K562 (cell line): ENCODE measurements around the gene NEURL1B. TPM values are rescaled to one million over a fixed set of nuclear protein-coding genes. Genes with fewer than 3 reads are reported as not detected.

Experiments used
- ATAC-seq: fragments of 200-7000 bp; cut with Tn5 transposase; 3 replicates; pipeline ENCODE4 v1.9.1; 2020; ENCODE audit warnings: moderate library complexity
- BruUV-seq: library from RNA; stranded (reverse); fragments of 400-500 nt; replicated peaks from 2 replicates; lab custom pipeline; 2021; lab: Mats Ljungman, UMichigan
- CTCF ChIA-PET: fragments of 300-600 bp; formaldehyde crosslinking; extraction: SDS; loops from one replicate; lab custom pipeline; 2021; ENCODE audit warnings: low intra/inter-chr PET ratio; lab: Yijun Ruan, JAX
- POLR2A ChIA-PET: fragments of 300-600, 350-650 bp; sonication (Branson Sonifier 250); formaldehyde crosslinking; extraction: SDS; loops from one replicate; lab custom pipeline; 2021; ENCODE audit warnings: antibody characterized with exemption, inconsistent platforms; lab: Yijun Ruan, JAX
- DNase-seq, 4 experiments: peaks; one replicate each; pipeline versions ENCODE4 v3.0.0 to v3.0.0-alpha.2; 2011 to 2018; ENCODE audit warnings: low spot score in 3 of 4, mixed read lengths in 3 of 4; ENCODE audit errors: extremely low read depth in 1 of 4
- FAIRE-seq: peaks from 2 replicates; lab custom pipeline; 2011; peaks lifted over from hg19 to GRCh38; lab: Jason Lieb, UNC
- H2AFZ ChIP-seq: 2 replicates; pipeline ENCODE4 v1.6.0; 2011; ENCODE audit warnings: low read depth, low read length, control low read depth, inconsistent platforms
- H3K27ac ChIP-seq: fragments of 200-600 bp; 3 replicates; pipeline ENCODE4 v1.8.0; 2011; ENCODE audit warnings: low read depth, mild to moderate bottlenecking, control low read depth, inconsistent platforms, low read length, moderate library complexity, mixed read lengths; ENCODE audit errors: extremely low read depth
- H3K27me3 ChIP-seq, 2 experiments: fragments of 300-600 bp in 1 of 2; 2 replicates in 1 of 2; 3 replicates in 1 of 2; pipeline versions ENCODE4 v1.6.0 to v1.8.0; 2011; ENCODE audit warnings: inconsistent platforms in 2 of 2, low read length in 2 of 2, mild to moderate bottlenecking in 1 of 2, mixed read lengths in 1 of 2, moderate library complexity in 1 of 2; ENCODE audit not compliant: control insufficient read depth in 2 of 2, insufficient read depth in 2 of 2
- H3K36me3 ChIP-seq: fragments of 300-600 bp; 3 replicates; pipeline ENCODE4 v1.8.0; 2011; ENCODE audit warnings: mild to moderate bottlenecking, low read length, inconsistent platforms; ENCODE audit not compliant: control insufficient read depth, insufficient read depth
- H3K4me1 ChIP-seq, 2 experiments: fragments of 200-600 bp in 1 of 2; replicated peaks in 1 of 2; 2 replicates in 1 of 2; 3 replicates in 1 of 2; pipeline versions ENCODE4 v1.5.1 to v1.8.0; 2011; ENCODE audit warnings: inconsistent platforms in 2 of 2, low read length in 2 of 2, mild to moderate bottlenecking in 1 of 2, mixed read lengths in 1 of 2, moderate library complexity in 1 of 2; ENCODE audit not compliant: control insufficient read depth in 2 of 2, insufficient read depth in 2 of 2
- H3K4me2 ChIP-seq: 2 replicates; pipeline ENCODE4 v1.6.1; 2011; ENCODE audit warnings: low read length, control low read depth, inconsistent platforms, mixed read lengths; ENCODE audit not compliant: insufficient read depth
- H3K4me3 ChIP-seq: fragments of 200-600 bp; sonication (generic), shearing (Covaris generic); 2 replicates; pipeline ENCODE4 v1.5.1; 2016; ENCODE audit warnings: control low read depth, inconsistent platforms
- H3K79me2 ChIP-seq: fragments of 200-600 bp; 3 replicates; pipeline ENCODE4 v1.8.0; 2011; ENCODE audit warnings: low read length, inconsistent platforms; ENCODE audit not compliant: control insufficient read depth, insufficient read depth
- H3K9ac ChIP-seq, 2 experiments: 2 replicates each; pipeline versions ENCODE4 v1.6.0 to v1.6.1; 2011; ENCODE audit warnings: low read depth in 2 of 2, low read length in 2 of 2, control low read depth in 1 of 2, inconsistent platforms in 1 of 2, mild to moderate bottlenecking in 1 of 2, mixed read lengths in 1 of 2; ENCODE audit not compliant: insufficient read depth in 1 of 2
- H3K9me1 ChIP-seq: one replicate; pipeline ENCODE4 v1.6.0; 2011; ENCODE audit warnings: inconsistent platforms, mild to moderate bottlenecking, low read length, moderate library complexity; ENCODE audit not compliant: control insufficient read depth, insufficient read depth
- H3K9me3 ChIP-seq: replicated peaks from 2 replicates; pipeline ENCODE4 v1.5.1; 2011; ENCODE audit warnings: low read depth, low read length, inconsistent platforms; ENCODE audit not compliant: control insufficient read depth, insufficient read depth
- H4K20me1 ChIP-seq: replicated peaks from 2 replicates; pipeline ENCODE4 v1.6.1; 2011; ENCODE audit warnings: low read length, inconsistent platforms, mixed read lengths; ENCODE audit not compliant: control insufficient read depth, insufficient read depth
- SRF ChIP-seq, 2 experiments: fragments of 250-450, 450-650 bp in 1 of 2; sonication (Bioruptor Pico) in 1 of 2; sonication (generic) in 1 of 2; formaldehyde crosslinking; IDR thresholded peaks; 2 replicates each; pipeline versions ENCODE4 v1.5.0 to v1.5.1; 2020 to 2022; ENCODE audit warnings: mild to moderate bottlenecking in 1 of 2, missing genetic modification reagents in 1 of 2
- SRSF1 ChIP-seq: fragments of 200-400 bp; formaldehyde crosslinking; IDR thresholded peaks from 2 replicates; pipeline ENCODE4 v1.6.1; 2017; ENCODE audit warnings: mild to moderate bottlenecking, low read depth, low read length, moderate library complexity
- ZFP36 ChIP-seq: fragments of 150-350 bp; IDR thresholded peaks from 2 replicates; pipeline ENCODE4 v1.6.1; 2018; ENCODE audit warnings: low read length, low read depth; ENCODE audit not compliant: partially characterized antibody
- ZNF316 ChIP-seq: fragments of 450-650 bp; IDR thresholded peaks from 2 replicates; pipeline ENCODE4 v1.6.1; 2016
- ZNF707 ChIP-seq: fragments of 250-450 bp; sonication (Bioruptor Pico); conservative IDR thresholded peaks from 2 replicates; pipeline ENCODE4 v1.8.0; 2022; ENCODE audit warnings: inconsistent platforms, mild to moderate bottlenecking, moderate library complexity
- WGBS: fragments of 100-300 bp; shearing (Covaris generic); methylation state at CpG from one replicate; pipeline ENCODE4 v1.1.6; 2016; ENCODE audit warnings: low coverage, mixed read lengths; ENCODE audit not compliant: insufficient coverage; ENCODE audit errors: missing lambda C conversion rate; 5-methylcytosine and 5-hydroxymethylcytosine counted together
- in situ Hi-C: fragments of 300-500 bp; cut with MboI; formaldehyde crosslinking; loops from 4 replicates; pipeline ENCODE4 v1.15.0; 2018; ENCODE audit warnings: inconsistent platforms, mixed read lengths
- intact Hi-C: fragments of 100-400 bp; cut with micrococcal nuclease; formaldehyde crosslinking; loops from 2 replicates; pipeline ENCODE4 v1.14.2; 2022
- polyA plus RNA-seq, 8 experiments: library from polyadenylated mRNA; depleted of rRNA in 4 of 8; stranded (reverse) in 5 of 8; unstranded in 3 of 8; fragments of >200 nt; fragmentation: Nextera tagmentation in 2 of 8; fragmentation: Illumina TruSeq in 1 of 8; extraction: Ambion mirVana in 2 of 8; extraction: Trizol in 1 of 8; gene quantifications; 2 replicates each; pipeline versions ENCODE4 v1.2.1 to v1.2.3, GENCODE V29; 2011 to 2014; ENCODE audit warnings: inconsistent platforms in 1 of 8, missing spikeins in 1 of 8
- total RNA-seq, 7 experiments: library from RNA; depleted of rRNA in 6 of 7; stranded (reverse); fragments of >200 nt in 6 of 7; fragmentation: Illumina TruSeq in 2 of 7; extraction: Trizol in 2 of 7; gene quantifications; 2 replicates each; pipeline versions ENCODE4 v1.2.1 to v1.2.3, GENCODE V29; 2011 to 2021; ENCODE audit warnings: low replicate concordance in 1 of 7

The NEURL1B gene
- total and polyA plus RNA-seq, 9 of the 15 experiments (the other 6 are each of a cell fraction or from before 2014, with no cell fraction given), result 0.04 TPM; not detected in 8

DNA sequence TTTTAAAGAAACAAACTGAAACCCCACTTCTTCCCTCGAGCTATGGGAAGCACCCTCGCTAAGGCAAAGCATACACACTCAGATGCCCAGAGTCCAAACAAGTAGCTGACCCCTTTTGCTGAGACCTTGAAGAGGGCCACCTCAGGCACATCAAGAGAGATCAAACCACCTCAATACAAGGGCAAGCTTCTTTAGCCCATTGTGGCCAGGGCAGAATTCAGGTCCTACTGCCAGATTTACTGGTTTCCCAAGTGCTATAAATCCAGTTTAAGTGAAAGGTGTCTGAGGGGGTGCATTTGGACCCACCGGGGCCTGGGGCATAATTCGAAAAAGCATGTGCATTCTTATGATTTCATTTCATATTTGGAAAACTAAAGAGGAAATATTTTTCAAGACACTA, 40.4 kb downstream of the NEURL1B start:
- H3K36me3 ChIP-seq, result no peaks in the 10 kb centered on the region
- H3K27me3 ChIP-seq, result peaks cover 10 to 34% of the 10 kb centered on the region in 2 experiments; a peak in 4 of 5 replicates
- TF ChIP-seq ZFP36, result peak; percentile 63
- TF ChIP-seq ZNF316, result no peak
- ChIA-PET CTCF (no interaction called here), POLR2A (no interaction called here)
- no peak overlapping the region for H3K4me3 ChIP-seq
- H3K27ac ChIP-seq, result no peak overlapping the region
- H3K9me1 ChIP-seq, result no peaks in the 10 kb centered on the region
- in situ Hi-C loops (no loop called here), intact Hi-C loops (no loop called here)
- WGBS, result 3% methylated on average over 4 of the region's 4 CpGs
- no peak overlapping the region for H2AFZ ChIP-seq
- H3K9me3 ChIP-seq, result no peaks in the 10 kb centered on the region
- no peak overlapping the region for H3K9ac ChIP-seq
- ATAC-seq, result no peak
- H3K4me2 ChIP-seq, result no peak overlapping the region
- no peak for FAIRE-seq
- H4K20me1 ChIP-seq, result no peaks in the 10 kb centered on the region
- no TSS peak for BruUV-seq
- DNase-seq, result no peak
- no peaks in the 10 kb centered on the region for H3K79me2 ChIP-seq
- peaks cover 2 to 8% of the 10 kb centered on the region in 2 experiments; a peak in 4 of 5 replicates for H3K4me1 ChIP-seq

DNA sequence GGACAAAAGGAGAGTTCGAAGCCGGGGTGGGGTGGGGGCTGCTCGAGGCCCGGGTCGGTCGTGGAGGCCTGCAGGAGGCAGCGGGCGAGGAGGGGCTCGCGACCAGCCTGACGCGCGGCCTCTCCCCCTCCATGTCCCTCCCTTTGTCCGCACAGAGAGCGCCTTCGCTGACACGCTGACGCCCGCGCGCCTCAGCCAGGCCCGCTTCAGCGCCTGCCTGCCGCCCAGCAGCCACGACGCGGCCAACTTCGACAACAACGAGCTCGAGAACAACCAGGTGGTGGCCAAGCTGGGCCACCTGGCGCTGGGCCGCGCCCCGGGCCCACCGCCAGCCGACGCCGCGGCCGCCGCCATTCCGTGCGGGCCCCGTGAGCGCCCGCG, 42.2 kb downstream of the NEURL1B start:
- H3K9me1 ChIP-seq, result no peaks in the 10 kb centered on the region
- ChIA-PET POLR2A (no interaction called here), CTCF (no interaction called here)
- H3K4me3 ChIP-seq, result no peak overlapping the region
- H2AFZ ChIP-seq, result no peak overlapping the region
- no peaks in the 10 kb centered on the region for H3K36me3 ChIP-seq
- H3K4me1 ChIP-seq, result peaks cover 2 to 13% of the 10 kb centered on the region in 2 experiments; a peak in 4 of 5 replicates
- ATAC-seq, result no peak
- no peak for DNase-seq
- intact Hi-C loops, result no loop called here
- WGBS, result 48% methylated on average over 17 of the region's 47 CpGs
- in situ Hi-C loops, result no loop called here
- FAIRE-seq, result no peak
- H3K9ac ChIP-seq, result no peak overlapping the region
- H3K27me3 ChIP-seq, result peaks cover 15 to 35% of the 10 kb centered on the region in 2 experiments; a peak in 4 of 5 replicates
- TF ChIP-seq SRF (CRISPR knock-in tag; IDR thresholded peaks at IDR 0.05) (no peak), ZNF707 (CRISPR knock-in tag) (no peak), SRSF1 (no peak)
- BruUV-seq, result no TSS peak
- H4K20me1 ChIP-seq, result no peaks in the 10 kb centered on the region
- no peaks in the 10 kb centered on the region for H3K79me2 ChIP-seq
- no peaks in the 10 kb centered on the region for H3K9me3 ChIP-seq
- no peak overlapping the region for H3K27ac ChIP-seq
- H3K4me2 ChIP-seq, result no peak overlapping the region
